Choroid plexus epithelial cell (primary cell): Measurements from ENCODE around the gene CNBD2.
"Not testable (repeated sequence)": the region's sequence is repeated elsewhere in the genome, so short reads cannot be mapped to it uniquely, and the experiment has no call there.

ENCODE experiments used
- DNase-seq: peaks from one replicate; pipeline ENCODE4 v3.0.0-alpha.2; 2010; ENCODE audit warnings: low read depth
- H3K4me3 ChIP-seq: 2 replicates; pipeline ENCODE4 v1.5.1; 2011; ENCODE audit warnings: low read depth, mild to moderate bottlenecking, control low read depth, low read length, moderate library complexity
- CTCF ChIP-seq: conservative IDR thresholded peaks from 2 replicates; pipeline ENCODE4 v1.5.1; 2011; ENCODE audit warnings: low read depth, mild to moderate bottlenecking, control low read depth, inconsistent platforms, low read length, moderate library complexity

The CNBD2 gene

GRCh38 chr20:35947489-35947888 lies 20.9 kb upstream of the CNBD2 start:
- peak; percentile 62 for TF ChIP-seq CTCF
- H3K4me3 ChIP-seq = no peak overlapping the region
- peak; percentile 50 for DNase-seq

- H3K4me3 ChIP-seq = no peak overlapping the region
- TF ChIP-seq CTCF = no peak
- DNase-seq = no peak
These were observed 20.5 kb upstream of the CNBD2 start for GRCh38 chr20:35947907-35948306.

GRCh38 chr20:35950093-35950492 lies 18.3 kb upstream of the CNBD2 start:
- DNase-seq = no peak
- no peak for TF ChIP-seq CTCF
- H3K4me3 ChIP-seq = no peak overlapping the region

- not testable (repeated sequence) for DNase-seq, H3K4me3 ChIP-seq
These were observed 16.3 kb upstream of the CNBD2 start for GRCh38 chr20:35952080-35952479.

GRCh38 chr20:35952480-35953386 lies 15.7 kb upstream of the CNBD2 start:
- TF ChIP-seq CTCF = no peak
- peak; percentile 42 for DNase-seq

GRCh38 chr20:35953387-35954199 lies 14.8 kb upstream of the CNBD2 start:
- peak overlapping the region; percentile 99 for H3K4me3 ChIP-seq
- TF ChIP-seq CTCF = no peak
- DNase-seq = peak; percentile 56

More at GRCh38 chr20:35952480-35953386, 15.7 kb upstream of the CNBD2 start:
- peak overlapping the region; percentile 99 for H3K4me3 ChIP-seq

- peak; percentile 98 for DNase-seq
- H3K4me3 ChIP-seq = peak within 1 kb of the TSS; percentile 99
- TF ChIP-seq CTCF = peak; percentile 82
These were observed 14.0 kb upstream of the CNBD2 start, which contains the start of gene SCAND1 for GRCh38 chr20:35954200-35954906. TSS of gene SCAND1 (minus strand) at chr20:35954502. CDS start at chr20:35954284, 218 bp downstream.
